B cell (primary cell): ENCODE data around the gene RPGR. TPM values are rescaled to one million over a fixed set of nuclear protein-coding genes. Genes with fewer than 3 reads are reported as not detected.

Experiments used
- ATAC-seq: fragments of 200-7000 bp; cut with Tn5 transposase; one replicate; pipeline ENCODE4 v1.10.0; 2021; ENCODE audit warnings: low read depth, mild to moderate bottlenecking, moderate number of reproducible peaks, moderate library complexity
- CTCF ChIA-PET: fragments of 350-600 bp; sonication (Branson Sonifier 250); formaldehyde crosslinking; loops from one replicate; lab custom pipeline; 2021; ENCODE audit warnings: antibody characterized with exemption, inconsistent platforms; lab: Charles Lee
- POLR2A ChIA-PET: fragments of 350-600 bp; sonication (Branson Sonifier 250); formaldehyde crosslinking; loops from one replicate; lab custom pipeline; 2021; ENCODE audit warnings: antibody characterized with exemption; lab: Charles Lee
- DNase-seq: peaks from one replicate; pipeline ENCODE4 v3.0.0; 2013
- H2AFZ ChIP-seq: 2 replicates; pipeline ENCODE4 v1.6.1; 2012; ENCODE audit warnings: mild to moderate bottlenecking, low read depth, low read length; ENCODE audit not compliant: insufficient read depth, poor library complexity, severe bottlenecking
- H3K27ac ChIP-seq, 2 donors: 1 replicate in 1 of 2; 2 replicates in 1 of 2; pipeline ENCODE4 v1.5.1; 2012 to 2013; ENCODE audit warnings: low read length in 2 of 2, mild to moderate bottlenecking in 2 of 2, moderate library complexity in 1 of 2
- H3K27me3 ChIP-seq, 4 experiments: fragments of 200-600 bp in 1 of 4; sonication (generic) in 1 of 4; replicated peaks in 1 of 4; 1 replicate in 2 of 4; 2 replicates in 2 of 4; pipeline versions ENCODE4 v1.6.1 to v1.7.0; 2013 to 2016; ENCODE audit warnings: low read length in 3 of 4, mild to moderate bottlenecking in 2 of 4, mixed read lengths in 1 of 4, moderate library complexity in 1 of 4; ENCODE audit not compliant: insufficient read depth in 4 of 4, control insufficient read depth in 3 of 4; ENCODE audit errors: control extremely low read depth in 1 of 4
- H3K36me3 ChIP-seq, 2 experiments: replicated peaks in 1 of 2; 1 replicate in 1 of 2; 2 replicates in 1 of 2; pipeline versions ENCODE4 v1.6.1 to v1.7.1; 2013; ENCODE audit warnings: low read length in 1 of 2; ENCODE audit not compliant: insufficient read depth in 2 of 2, control insufficient read depth in 1 of 2; ENCODE audit errors: control extremely low read depth in 1 of 2, extremely low read depth in 1 of 2
- H3K4me1 ChIP-seq, 2 donors: fragments of 200-600 bp in 1 of 2; sonication (generic) in 1 of 2; 1 replicate in 1 of 2; 2 replicates in 1 of 2; pipeline versions ENCODE4 v1.5.1 to v1.6.1; 2013 to 2017; ENCODE audit warnings: low read length in 2 of 2; ENCODE audit not compliant: control insufficient read depth in 2 of 2, insufficient read depth in 2 of 2
- H3K4me2 ChIP-seq: replicated peaks from 2 replicates; pipeline ENCODE3; 2012; ENCODE audit warnings: mild to moderate bottlenecking, low read depth, low read length; ENCODE audit not compliant: poor library complexity, severe bottlenecking
- H3K4me3 ChIP-seq, 5 experiments: fragments of 200-600 bp in 1 of 5; sonication (generic) in 1 of 5; 1 replicate in 3 of 5; 2 replicates in 2 of 5; pipeline versions ENCODE4 v1.5.1 to v1.7.0; 2011 to 2016; ENCODE audit warnings: low read length in 4 of 5, mild to moderate bottlenecking in 4 of 5, low read depth in 2 of 5, control low read depth in 1 of 5, moderate library complexity in 1 of 5; ENCODE audit not compliant: insufficient read depth in 1 of 5; ENCODE audit errors: control extremely low read depth in 1 of 5, extremely low read depth in 1 of 5
- H3K79me2 ChIP-seq: fragments of 200-600 bp; sonication (generic); one replicate; pipeline ENCODE4 v1.6.0; 2016; ENCODE audit warnings: low read length; ENCODE audit not compliant: control insufficient read depth, insufficient read depth
- H3K9ac ChIP-seq: fragments of 200-600 bp; sonication (generic); 2 replicates; pipeline ENCODE4 v1.6.1; 2017; ENCODE audit warnings: mild to moderate bottlenecking, low read length, moderate library complexity
- H3K9me3 ChIP-seq, 3 donors: one replicate each; pipeline versions ENCODE4 v1.6.1 to v1.7.1; 2013; ENCODE audit warnings: low read length in 2 of 3; ENCODE audit not compliant: control insufficient read depth in 2 of 3, insufficient read depth in 1 of 3; ENCODE audit errors: control extremely low read depth in 1 of 3
- H4K20me1 ChIP-seq: 2 replicates; pipeline ENCODE4 v1.6.0; 2012; ENCODE audit warnings: mild to moderate bottlenecking, low read length; ENCODE audit not compliant: insufficient read depth, control insufficient read depth, poor library complexity, severe bottlenecking
- H3K27ac Mint-ChIP-seq: one replicate; pipeline ENCODE4 v1.8.0; 2021; ENCODE audit warnings: mixed read lengths
- H3K27me3 Mint-ChIP-seq: one replicate; pipeline ENCODE4 v1.8.0; 2021; ENCODE audit warnings: mixed read lengths
- H3K4me1 Mint-ChIP-seq: one replicate; pipeline ENCODE4 v1.8.0; 2021; ENCODE audit warnings: mixed read lengths
- H3K4me3 Mint-ChIP-seq: one replicate; pipeline ENCODE4 v1.8.0; 2021; ENCODE audit warnings: mixed read lengths
- H3K9me3 Mint-ChIP-seq: one replicate; pipeline ENCODE4 v1.8.0; 2022; ENCODE audit warnings: mixed read lengths; ENCODE audit not compliant: insufficient read depth
- EZH2 ChIP-seq: IDR thresholded peaks from 2 replicates; pipeline ENCODE4 v1.6.1; 2012; ENCODE audit warnings: borderline replicate concordance, low read depth, mild to moderate bottlenecking, moderate library complexity, low read length; ENCODE audit not compliant: insufficient read depth, poor library complexity, severe bottlenecking
- WGBS: methylation state at CpG from one replicate; pipeline ENCODE4 v1.1.5; 2013; ENCODE audit warnings: missing lambda C conversion rate; ENCODE audit not compliant: insufficient coverage; 5-methylcytosine and 5-hydroxymethylcytosine counted together
- intact Hi-C: fragments of 100-400 bp; cut with micrococcal nuclease; formaldehyde crosslinking; loops from one replicate; pipeline ENCODE4 v1.10.0; 2022
- polyA plus RNA-seq: library from polyadenylated mRNA; depleted of rRNA; stranded (reverse); fragments of >200 nt; gene quantifications from 2 replicates; pipeline ENCODE4 v1.2.3, GENCODE V29; 2012
- total RNA-seq, 2 donors: library from RNA; stranded (reverse); fragments of 120-200 nt in 1 of 2; gene quantifications; 1 replicate in 1 of 2; 2 replicates in 1 of 2; pipeline versions ENCODE4 v1.2.3 to v1.2.4, GENCODE V29; 2013 to 2022
- TF ChIP-seq, protein P1 (sequence below): fragments of 200-600 bp; IDR thresholded peaks from one replicate; pipeline ENCODE4 v1.8.0; 2022; ENCODE audit warnings: antibody characterized with exemption, mild to moderate bottlenecking

RPGR gene
- total and polyA plus RNA-seq, 2 donors (not counting 1 experiment from before 2014, with no cell fraction given) = 4.2 to 26.8 TPM

DNA sequence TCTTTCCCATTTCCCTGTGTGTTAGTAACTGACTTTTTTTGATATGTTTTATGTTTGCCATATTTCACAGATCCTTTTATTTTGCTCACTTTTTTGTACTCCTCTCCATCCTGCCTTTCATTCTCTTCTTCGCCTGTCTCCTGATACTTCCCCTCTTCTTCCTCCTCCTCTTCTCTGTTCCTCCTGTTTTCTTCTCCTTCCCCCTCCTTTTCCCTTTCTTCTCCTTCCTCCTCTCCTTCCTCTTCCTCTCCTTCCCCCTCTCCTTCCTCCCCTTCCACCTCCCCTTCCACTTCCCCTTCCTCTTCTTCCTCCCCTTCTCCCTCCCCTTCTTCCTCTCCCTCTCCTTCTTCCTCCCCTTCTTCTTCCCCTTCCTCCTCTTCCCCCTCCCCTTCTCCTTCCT is 41.7 kb downstream of the RPGR start:
- Histone ChIP-seq H3K27me3 (no peaks in the 10 kb centered on the region), H2AFZ (no peak overlapping the region), H3K79me2 (no peaks in the 10 kb centered on the region), H3K4me3 (no peak overlapping the region), H4K20me1 (no peaks in the 10 kb centered on the region), H3K27ac (no peak overlapping the region), H3K36me3 (no peaks in the 10 kb centered on the region), H3K9ac (no peak overlapping the region), H3K4me1 (no peaks in the 10 kb centered on the region), H3K4me2 (no peak overlapping the region), H3K9me3 (no peaks in the 10 kb centered on the region)
- ChIA-PET POLR2A (no interaction called here), CTCF (no interaction called here)
- DNase-seq (no peak), ATAC-seq (no peak)
- H3K27ac Mint-ChIP-seq = no peak overlapping the region
- peaks cover 16% of the 10 kb centered on the region for H3K4me1 Mint-ChIP-seq
- 88% methylated on average over 1 of the region's 1 CpG for WGBS
- intact Hi-C loops = loop anchor here (5.0 to 10.0 kb wide), 2 partner anchors 42 to 81 kb away; partner anchors contain the start of gene RPGR
- TF ChIP-seq EZH2 = no peak
- H3K27me3 Mint-ChIP-seq = no peaks in the 10 kb centered on the region
- no peak overlapping the region for H3K4me3 Mint-ChIP-seq
- H3K9me3 Mint-ChIP-seq = no peaks in the 10 kb centered on the region

DNA sequence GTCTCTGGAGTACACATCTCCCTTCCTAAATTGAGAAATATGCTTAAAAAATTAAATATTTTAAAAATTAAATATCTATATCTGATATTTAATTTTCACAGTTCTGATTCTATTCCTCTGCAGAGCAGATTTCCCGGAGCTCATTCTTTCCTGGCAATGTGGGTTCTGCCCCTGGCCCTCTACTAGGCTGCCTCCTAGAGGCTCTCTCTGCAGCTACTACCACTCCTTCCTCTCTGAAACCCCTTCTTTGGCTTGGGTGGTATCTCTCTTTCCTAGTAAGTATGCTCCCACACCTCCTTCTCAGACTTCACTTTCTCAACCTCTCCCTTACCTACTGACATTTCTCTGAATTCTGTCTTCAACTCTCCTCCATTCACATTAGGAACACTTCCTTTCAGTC is 45.3 kb downstream of the RPGR start:
- Mint-ChIP-seq H3K27me3 (no peaks in the 10 kb centered on the region), H3K9me3 (no peaks in the 10 kb centered on the region), H3K4me3 (no peak overlapping the region), H3K27ac (no peak overlapping the region), H3K4me1 (peaks cover 3% of the 10 kb centered on the region)
- Histone ChIP-seq H4K20me1 (no peaks in the 10 kb centered on the region), H3K79me2 (no peaks in the 10 kb centered on the region), H3K4me2 (no peak overlapping the region), H3K27ac (no peak overlapping the region), H3K4me1 (no peaks in the 10 kb centered on the region), H3K4me3 (no peak overlapping the region), H3K9me3 (no peaks in the 10 kb centered on the region), H3K27me3 (no peaks in the 10 kb centered on the region), H2AFZ (no peak overlapping the region), H3K36me3 (no peaks in the 10 kb centered on the region), H3K9ac (no peak overlapping the region)
- ChIA-PET POLR2A (no interaction called here), CTCF (interaction anchor here (1.3 kb wide), 1 partner anchor 45 kb away, joined by 6 read pairs; the partner anchor contains the start of gene RPGR)
- WGBS = no CpG with 5 or more reads among the region's 1 CpG
- DNase-seq (no peak), ATAC-seq (no peak)
- TF ChIP-seq EZH2 = no peak
- TF ChIP-seq, protein P1, sequence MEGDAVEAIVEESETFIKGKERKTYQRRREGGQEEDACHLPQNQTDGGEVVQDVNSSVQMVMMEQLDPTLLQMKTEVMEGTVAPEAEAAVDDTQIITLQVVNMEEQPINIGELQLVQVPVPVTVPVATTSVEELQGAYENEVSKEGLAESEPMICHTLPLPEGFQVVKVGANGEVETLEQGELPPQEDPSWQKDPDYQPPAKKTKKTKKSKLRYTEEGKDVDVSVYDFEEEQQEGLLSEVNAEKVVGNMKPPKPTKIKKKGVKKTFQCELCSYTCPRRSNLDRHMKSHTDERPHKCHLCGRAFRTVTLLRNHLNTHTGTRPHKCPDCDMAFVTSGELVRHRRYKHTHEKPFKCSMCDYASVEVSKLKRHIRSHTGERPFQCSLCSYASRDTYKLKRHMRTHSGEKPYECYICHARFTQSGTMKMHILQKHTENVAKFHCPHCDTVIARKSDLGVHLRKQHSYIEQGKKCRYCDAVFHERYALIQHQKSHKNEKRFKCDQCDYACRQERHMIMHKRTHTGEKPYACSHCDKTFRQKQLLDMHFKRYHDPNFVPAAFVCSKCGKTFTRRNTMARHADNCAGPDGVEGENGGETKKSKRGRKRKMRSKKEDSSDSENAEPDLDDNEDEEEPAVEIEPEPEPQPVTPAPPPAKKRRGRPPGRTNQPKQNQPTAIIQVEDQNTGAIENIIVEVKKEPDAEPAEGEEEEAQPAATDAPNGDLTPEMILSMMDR = no peak
- intact Hi-C loops = loop anchor here (10.0 kb wide), 1 partner anchor 77 kb away; no protein-coding TSS in a partner anchor
